Activated CD4-positive, alpha-beta T cell treated with anti-CD3 and anti-CD28 coated beads for 1 hour (primary cell): ENCODE measurements around the gene PITPNM1.

Source experiments
- DNase-seq: peaks from one replicate; pipeline ENCODE4 v3.0.0-alpha.2; 2020

PITPNM1 gene

DNA sequence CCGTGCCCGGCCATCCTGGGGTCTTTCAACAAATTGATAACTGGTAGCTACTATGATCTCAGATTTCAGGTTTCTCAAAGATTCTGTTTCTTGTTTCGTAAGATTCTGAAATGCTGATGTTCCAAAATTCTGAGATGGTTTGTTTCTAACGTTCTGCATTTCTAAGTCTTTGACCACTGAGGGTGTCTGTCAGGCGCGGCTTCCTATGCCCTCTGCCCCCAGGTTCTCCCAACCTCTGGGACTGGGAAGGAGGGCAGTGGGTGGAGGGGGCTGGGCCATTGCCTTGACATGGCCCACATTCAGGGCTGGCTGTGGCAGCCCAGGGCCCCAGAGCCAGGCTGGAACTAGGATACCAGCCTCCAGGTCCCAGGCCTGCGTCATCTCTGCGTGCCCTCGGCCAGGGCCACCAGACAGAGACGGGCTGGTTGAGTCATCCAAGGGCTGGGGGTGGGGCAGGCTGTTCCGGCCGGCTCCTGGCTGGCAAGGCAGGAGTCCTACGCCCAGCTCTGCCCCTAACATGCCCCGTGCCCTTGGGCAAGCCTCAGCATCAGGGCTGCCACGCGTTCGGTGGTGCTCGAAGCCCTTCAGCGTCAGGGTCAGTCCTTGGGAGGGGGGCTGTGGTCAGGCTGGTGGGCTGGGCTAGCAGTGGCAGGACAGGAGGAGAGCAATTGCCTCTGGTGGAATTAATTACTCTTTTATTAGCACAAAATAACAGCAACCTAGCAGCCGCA is 41.3 kb downstream of the PITPNM1 start:
- DNase-seq = no peak

DNA sequence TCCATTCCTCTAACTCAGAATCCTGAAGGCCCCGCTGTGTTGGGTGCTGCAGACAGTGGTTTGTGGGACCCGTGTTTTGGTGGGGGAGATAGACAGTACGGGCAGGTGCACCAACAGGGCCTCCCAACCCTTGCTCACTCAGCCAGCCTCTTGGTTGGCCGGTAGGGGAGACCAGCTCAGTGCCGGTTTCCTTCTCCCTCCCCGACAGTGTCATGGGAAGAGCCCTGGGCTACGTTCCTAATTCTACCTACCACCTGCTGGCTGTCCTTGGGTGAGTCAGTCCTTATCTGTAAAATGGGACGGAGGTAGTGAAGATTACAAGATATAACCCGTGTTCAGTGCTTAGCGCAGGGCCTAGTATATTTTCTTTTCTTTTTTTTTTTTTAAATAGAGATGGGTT is 42.0 kb downstream of the PITPNM1 start:
- no peak for DNase-seq

DNA sequence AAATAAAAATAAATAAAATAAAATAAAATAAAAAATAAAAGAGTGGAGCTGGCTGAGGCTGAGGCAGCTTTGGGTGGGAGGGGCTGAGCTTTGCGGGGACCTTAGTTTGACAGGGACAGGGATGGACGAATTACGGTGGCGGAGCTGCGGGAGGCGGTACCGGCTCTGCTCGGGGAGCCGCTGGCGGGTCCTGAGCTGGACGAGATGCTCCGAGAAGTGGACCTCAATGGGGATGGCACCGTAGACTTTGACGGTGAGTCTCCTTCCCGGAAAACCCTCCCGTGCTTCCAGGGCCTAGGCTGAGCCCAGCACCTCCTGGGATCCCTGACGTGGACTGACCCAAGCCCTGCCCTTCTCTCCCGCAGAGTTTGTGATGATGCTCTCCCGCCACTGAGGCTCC is 46.9 kb downstream of the PITPNM1 start:
- no peak for DNase-seq

DNA sequence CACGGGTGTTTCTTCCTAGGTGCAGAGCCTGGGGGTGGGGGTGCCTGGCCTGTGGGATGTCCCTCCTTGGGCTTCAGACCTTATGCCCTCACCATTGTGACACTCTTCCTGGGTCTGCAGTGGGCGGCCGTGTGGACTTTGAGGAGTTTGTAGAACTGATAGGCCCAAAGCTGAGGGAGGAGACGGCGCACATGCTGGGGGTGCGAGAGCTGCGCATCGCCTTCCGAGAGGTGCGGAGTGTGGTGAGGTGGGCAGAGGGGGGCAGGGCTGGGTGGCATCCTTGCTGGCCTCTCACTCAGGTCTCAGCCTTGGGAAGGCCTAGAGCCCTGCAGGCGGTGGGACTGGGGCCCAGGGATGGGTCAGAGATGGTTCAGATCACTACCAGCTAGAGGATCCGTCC is 47.7 kb downstream of the PITPNM1 start:
- DNase-seq = no peak

DNA sequence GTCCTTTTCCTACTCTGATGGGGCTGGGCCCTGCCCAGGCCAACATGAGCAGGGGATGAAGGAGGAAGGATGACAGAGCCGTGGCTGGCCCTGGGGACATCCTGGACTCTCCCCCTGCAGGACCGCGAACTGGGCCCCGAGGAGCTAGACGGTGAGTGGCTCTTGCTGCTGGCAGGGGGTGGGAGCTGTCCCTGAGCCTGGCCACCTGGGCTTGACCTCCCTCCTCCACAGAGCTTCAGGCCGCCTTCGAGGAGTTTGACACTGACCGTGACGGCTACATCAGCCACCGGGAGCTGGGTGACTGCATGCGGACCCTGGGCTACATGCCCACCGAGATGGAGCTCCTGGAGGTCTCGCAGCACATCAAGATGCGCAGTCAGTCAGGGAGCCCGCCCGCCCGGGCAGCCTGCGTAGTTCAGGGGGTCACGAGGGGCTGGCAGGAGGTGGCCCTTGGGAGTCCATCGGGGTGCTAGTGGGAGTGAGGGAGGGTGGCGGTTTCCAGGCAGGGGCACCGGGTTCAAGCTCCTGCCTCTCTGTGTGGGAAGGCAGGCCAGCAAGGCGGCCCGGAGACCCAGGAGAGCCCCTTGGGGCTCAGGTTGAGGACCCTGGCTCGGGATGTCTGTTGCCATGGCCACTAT is 49.0 kb downstream of the PITPNM1 start:
- DNase-seq = no peak

DNA sequence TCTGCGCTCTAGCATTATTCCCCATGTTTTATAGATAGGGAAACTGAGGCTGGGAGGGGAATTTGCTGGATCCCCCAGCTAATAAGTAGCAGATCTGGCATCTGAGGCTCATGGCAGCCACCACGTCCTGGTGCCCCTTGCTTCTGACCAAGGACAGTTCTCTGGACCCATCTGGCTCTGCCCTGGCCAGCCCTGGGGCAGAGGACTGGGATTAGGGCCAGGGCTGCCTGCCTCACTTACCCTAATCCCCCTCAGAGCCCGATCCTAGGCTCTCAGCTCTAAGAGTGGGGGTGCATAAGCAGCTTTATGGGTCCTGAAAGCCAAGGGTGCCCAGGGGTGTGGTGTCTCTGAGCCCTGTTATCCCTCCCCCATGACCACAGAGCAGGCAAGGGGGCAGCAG is 50.1 kb downstream of the PITPNM1 start, which contains the start of gene CABP4:
CABP4 (plus strand) TSS at position 301 of the 400 bp plus-strand sequence; CDS start at position 371, 70 bp downstream.
- no peak for DNase-seq

DNA sequence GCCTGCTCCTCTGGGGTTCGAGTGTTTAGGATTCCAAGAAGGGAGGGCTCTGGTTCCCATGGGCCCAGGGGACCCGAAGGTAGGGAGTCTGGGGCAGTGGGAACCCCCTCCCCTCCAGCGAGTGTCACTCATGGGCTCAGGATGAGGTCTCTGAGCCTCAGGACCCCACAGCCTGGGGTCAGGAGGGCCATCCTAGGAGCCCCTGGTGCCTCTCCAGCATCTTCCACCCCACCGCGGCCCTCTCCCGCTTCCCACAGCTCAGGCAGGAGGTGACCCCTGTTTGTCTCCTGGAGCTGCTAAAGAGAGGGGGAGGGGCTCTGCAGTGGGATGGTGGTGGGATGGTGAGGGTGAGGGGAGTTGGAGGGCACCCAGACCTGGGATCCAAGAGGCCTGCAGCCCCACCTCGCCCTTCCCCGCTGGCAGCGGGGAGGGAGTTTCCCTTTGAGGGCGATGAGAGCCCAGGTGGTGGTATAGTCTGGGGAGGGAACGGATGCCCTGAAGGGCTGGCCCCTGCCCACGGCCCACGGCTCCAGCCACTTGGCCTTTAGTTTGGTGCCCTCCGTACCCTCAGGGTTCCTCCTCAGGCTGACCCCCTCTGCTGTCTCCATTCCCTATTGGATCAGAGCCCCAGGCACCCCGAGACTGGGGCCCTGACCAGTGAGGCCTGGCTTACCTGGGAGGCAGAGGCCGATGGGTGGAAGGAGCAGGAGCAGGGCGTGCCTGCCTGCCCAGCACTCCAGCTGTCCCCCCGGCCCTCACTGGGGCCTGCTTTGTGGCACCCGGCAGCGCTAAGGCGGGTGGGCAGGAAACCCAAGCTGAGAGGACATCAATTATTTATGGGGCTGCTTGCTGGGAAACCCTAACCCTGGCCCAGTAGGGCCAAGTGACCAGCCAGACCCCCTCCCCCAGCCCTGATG is 51.1 kb downstream of the PITPNM1 start:
- no peak for DNase-seq

DNA sequence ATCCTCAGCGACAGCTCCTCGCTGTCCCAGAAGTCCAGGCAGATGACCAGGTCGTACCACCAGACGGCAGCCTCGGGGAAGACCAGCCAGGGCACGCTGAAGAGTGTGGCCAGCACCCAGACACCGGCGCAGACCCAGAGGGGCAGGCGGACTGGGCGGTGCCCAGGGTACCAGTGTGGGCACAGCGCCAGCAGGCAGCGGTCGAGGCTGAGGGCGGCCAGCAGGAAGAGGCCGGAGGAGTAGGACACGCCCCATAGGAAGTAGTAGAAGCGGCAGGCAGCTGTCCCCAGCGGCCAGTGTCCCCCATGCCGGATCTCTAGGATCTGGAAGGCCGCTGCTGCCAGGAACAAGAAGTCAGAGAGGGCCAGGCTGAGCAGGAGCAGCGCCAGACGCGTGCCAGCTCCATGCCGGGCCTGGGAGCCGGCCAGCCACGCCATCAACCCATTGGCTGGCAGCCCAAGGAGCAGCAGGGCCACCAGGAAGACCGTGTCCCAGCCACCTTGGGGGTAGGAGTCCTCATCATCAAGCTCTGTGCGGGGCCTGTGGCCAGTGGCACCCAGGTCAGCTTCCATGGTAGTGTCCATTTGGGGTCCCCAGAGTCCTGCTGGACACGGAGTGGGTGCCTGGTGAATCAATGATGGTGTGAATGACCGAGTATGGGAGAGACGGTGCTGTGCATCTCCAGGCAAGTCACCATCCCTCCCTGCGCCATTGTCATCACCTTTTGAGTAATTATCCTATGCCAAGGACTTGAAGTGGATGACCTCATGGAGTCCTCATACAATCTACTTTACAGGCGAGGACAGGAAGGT is 52.8 kb downstream of the PITPNM1 start, which contains the start of gene GPR152:
GPR152 (minus strand) TSS at position 589 of the 812 bp plus-strand sequence; CDS start at position 584, 5 bp downstream.
- DNase-seq = no peak

DNA sequence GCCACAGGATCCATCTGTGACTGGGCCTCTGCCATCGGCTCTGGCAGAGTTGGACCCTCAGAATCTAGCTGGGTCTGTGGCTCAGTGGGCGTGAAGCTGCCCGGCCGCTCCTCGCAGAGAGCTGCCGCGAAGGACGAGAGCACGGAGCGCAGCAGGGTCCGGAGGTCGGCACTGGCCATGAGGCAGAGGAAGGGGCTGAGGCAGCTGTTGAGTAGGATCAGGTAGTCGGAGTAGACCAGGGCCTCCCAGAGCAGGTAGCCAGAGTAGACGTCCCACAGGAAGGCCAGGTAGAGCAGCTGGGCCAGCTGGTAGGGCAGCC is 53.5 kb downstream of the PITPNM1 start:
- DNase-seq = no peak

DNA sequence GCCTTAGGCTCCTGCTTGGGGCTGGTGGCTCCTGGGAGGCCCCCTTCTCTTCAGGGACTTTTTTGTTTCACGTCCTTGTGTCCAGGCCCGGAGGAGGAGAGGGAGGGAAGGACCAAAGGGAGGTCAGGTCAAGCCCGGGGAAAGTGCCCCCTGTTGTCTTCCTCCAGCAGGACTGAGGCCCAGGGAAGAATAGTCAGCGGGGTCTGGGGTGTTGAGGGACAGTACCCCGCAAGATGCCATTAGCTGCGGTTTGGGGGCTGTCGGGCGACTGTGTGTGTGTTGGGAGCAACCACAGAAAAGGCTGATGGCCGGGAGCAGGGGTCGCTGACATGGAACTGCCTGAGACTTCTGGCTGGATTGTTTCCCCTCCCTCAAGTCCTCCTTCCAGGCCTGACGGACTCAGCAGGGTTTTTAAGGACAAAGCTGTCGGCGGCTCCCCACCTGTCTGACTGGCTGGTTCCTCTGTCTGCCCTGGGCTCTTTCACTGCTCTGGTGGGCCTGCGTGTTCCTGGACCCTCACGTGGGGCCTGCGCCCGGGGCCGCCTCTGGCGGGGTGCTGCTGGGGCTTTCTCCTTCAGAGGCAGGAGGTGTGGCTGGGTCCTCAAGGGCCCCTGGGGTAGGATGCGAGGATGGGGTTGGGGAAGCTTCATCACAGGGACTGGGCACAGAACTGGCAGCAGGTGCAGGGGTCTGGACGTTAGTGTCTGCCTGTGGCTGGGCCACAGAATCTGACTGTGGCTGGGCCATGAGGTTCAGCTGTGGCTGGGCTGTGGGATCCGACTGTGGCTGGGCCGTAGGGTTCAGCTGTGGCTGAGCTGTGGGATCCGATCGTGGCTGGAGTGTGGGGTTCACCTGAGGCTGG is 54.1 kb downstream of the PITPNM1 start:
- no peak for DNase-seq

DNA sequence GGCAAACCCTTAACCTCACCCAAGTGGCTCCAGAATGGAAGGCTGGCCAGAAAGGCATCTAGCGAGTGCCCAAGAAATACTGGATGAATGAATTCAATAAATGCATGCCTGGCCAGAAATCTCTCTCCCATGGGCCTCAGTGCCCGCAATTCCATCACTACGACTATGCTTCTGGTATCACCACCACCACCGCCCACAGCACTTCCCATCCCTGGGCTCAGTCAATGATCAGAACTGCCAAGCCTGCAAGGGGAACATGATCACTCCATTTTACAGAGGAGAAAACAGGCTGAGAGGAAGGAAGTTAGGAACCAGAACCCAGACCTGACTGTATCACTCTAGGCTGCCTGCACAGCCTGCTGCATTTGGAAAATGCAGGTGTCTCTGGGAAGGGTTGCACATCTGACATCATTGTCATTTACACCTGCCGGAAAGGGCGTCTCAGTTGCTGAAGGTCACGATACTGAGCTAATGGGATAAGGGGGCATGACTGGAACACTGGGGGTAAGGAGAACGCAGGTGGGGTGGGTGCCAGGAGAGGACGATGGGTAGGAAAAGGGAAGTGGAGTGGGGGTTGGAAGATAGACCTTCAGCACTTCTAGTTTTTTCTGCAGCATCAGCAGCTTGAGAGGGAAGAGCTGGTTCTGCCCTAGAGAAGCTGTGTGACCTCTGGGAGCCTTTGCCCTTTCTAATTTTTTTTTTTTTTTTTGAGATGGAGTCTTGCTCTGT is 55.9 kb downstream of the PITPNM1 start:
- DNase-seq = no peak

DNA sequence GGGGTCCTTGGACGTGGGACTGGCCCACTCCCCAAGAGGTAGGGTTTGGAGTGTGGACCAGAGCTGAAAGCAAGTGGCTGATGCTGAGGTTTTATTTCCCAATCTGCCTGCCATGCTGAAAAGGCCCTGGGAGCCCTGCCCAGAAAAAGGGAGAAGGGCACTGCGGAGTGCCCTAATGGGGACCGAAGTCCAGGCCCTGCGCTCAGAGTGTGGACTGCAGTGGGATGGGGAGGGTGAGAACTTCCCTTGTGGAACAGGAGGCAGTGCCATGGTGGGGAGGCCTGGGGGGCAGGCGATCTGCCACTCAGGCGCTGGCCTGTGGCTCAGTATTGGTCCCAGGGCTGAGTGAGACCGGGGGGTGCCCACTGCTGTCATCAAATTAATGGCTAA is 56.9 kb downstream of the PITPNM1 start:
- DNase-seq = no peak

DNA sequence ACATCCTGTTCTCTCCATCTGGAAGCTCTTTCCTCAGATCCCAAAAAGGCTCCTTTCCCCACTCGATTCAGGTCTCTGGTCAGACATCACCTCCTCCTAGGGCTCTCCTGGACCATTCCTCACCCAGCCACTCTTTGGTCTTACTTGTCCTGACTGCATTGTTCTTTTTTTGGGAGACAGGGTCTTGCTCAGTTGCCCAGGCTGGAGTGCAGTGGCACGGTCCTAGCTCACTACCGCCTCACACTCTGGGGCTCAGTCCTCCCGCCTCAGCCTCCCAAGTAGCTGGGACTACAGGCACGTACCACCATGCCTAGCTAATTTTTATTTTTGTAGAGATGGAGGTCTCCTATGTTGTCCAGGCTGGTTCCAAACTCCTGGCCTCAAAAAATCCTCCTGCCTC is 59.6 kb downstream of the PITPNM1 start:
- no peak for DNase-seq

DNA sequence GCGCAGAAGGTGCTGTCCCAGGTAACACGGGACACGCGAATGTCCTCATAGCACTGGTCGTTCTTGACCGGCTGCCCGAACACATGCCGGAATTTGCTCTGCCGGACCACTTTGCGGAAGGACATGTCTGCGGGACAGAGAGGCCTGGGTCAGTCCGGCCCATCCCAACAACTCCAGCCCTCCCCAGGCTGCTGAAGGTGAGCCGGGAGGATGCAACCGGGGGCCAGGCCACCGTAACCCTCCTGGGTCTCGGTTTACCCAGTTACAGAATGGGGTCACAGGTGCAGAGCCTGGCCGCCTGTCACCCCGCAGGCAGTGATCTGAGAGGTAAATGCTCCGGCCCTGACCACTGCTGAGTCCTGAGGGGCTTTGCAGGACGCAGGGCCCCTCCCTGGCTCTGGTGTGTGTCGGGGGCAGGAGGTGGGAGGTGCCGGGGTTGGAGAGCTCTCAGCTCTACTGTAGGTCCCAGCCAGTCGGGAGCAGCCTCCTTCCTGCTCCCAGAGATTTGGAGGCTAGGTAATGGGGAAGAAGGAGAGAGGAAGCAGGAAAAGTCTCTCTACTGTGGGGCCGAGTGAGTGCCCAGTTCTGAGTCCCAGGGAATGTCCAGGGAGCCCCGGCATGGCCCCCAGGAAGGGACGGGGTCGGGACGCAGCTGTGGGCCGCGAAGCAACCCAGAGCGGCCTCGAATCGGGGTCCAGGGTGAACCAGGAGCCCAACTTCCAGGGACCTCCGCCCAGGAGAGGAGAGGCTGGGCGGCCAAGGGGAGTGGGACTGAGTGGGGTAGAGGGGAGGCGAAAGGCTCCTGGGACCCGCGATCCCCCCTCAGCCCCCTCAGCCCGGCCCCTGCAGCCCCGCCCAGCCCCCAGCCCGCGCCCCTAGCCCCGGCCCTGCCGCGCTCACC is 62.4 kb downstream of the PITPNM1 start:
- DNase-seq = no peak
